HG02623 (cell line): ENCODE data around the gene HOXD8.

Experiments
- ATAC-seq: cut with Tn5 transposase; IDR thresholded peaks from one replicate; pipeline ENCODE4 v1.9.1; 2021; ENCODE audit warnings: moderate library complexity; ENCODE audit not compliant: unreplicated experiment

Gene HOXD8

GRCh38 chr2:176157499-176158185 is 28.1 kb downstream of the HOXD8 start:
- no peak for ATAC-seq

DNA sequence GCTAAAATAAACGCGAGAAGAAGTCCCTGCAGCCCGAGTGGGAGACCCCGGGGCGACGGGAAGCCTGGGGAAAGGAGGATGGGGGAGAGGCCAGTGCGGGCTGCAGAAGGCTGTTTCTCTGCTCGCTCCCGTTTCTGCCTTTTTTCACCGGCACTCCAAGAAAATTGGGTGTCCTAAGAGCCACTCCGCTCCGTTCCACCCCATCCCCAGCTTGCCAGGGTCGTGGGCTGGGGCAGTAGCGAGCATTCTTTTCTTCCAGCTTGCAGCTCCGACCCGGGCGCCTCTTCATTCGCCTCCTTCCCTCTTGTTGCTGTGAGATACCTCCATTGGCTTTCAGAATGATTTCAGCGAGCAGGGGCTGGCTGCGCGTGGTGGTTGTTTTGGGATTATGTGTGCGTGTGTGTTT is 28.7 kb downstream of the HOXD8 start:
- ATAC-seq, result no peak

DNA sequence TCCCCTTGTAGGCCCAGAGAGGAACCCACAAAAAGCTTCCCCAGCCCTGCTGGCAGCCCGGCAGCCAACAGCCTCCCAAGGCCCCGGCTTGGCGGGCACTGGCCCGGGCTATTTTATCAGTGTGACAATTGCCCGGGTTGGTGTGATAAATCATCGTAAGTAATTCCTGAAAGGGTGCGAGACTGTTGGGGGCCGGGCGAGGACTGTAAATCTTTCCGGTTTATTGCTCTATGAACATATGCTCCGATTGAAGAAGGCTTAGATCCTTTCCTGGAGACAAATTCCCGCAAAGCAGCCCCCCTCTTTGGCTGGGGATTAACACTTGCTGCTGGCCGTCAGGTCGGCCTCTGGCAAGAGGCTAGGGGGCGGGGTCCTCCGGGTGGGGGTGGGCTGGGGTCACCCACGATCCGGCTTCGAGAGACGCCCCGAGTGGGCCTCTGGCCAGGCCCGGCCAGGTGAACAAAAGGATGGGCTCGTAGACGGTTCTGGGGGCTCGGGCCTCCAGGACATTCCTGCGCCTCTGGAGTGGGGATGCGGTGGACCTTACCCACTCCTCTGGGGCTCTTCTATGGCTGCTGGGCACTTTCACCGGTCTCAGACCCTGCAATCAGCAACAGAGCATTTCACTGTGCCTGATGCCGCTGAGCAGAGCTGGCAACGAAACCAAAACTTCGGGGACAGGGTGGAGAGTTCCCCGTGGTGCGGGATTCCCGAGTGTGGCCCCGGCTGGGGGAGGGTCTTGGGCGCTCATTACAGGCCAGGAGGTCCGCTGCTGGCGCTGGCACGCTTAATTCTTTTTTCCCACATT is 29.6 kb downstream of the HOXD8 start:
- no peak for ATAC-seq

DNA sequence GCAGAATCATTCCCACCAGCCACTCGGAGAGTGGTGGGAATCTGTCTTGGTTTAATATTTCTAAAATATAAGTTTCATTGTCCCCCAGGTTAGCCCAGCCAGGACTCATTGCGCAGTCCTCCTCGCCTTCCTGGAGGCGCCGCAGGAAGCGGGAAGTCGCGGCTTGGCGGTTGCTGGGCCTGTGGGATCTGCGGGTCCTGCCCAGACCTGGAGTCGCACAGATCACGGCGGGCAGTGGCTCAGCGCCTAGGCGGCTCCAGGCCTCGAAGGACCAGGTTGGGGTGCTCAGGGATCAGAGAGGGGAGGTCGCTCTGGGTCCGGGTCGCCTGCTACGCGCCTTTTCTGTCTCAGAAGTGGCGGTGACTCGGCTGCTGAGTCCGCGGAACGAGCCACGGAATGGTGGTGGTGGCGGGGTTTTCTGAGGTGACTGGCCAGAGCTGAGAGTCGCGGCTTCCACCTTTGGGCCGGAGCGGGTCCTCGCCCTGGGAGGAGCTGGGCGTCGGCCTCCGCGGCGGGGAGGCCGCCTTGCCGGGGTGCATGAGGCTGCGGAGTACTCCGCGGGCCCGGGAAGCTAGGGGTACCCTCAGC is 30.3 kb downstream of the HOXD8 start:
- ATAC-seq, result no peak

- ATAC-seq, result no peak
These were observed 30.9 kb downstream of the HOXD8 start for GRCh38 chr2:176160251-176160985.

- ATAC-seq, result no peak
These were observed 31.7 kb downstream of the HOXD8 start for GRCh38 chr2:176160986-176161824.

GRCh38 chr2:176161825-176162626 is 32.5 kb downstream of the HOXD8 start:
- no peak for ATAC-seq

- ATAC-seq, result no peak
These were observed 33.6 kb downstream of the HOXD8 start for GRCh38 chr2:176162911-176163671.

DNA sequence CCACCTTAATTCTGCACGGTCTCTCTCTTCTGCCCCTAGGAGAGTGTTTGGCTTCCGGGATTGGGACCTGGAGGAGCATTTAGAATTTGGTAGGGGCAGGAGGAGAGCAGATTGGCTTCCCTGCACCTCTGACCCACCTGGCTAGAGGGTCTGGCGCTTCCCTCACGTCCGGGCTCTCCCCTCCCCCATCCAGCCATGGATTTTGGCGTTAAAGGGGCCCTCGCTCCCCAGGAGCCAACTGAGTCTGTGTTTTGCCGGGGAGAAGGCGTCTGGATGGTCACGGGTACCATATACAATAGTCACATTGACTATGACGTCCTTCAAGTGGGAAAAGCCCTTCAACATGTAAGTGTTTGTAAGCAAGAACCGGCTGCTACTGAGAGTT is 34.2 kb downstream of the HOXD8 start:
- no peak for ATAC-seq

DNA sequence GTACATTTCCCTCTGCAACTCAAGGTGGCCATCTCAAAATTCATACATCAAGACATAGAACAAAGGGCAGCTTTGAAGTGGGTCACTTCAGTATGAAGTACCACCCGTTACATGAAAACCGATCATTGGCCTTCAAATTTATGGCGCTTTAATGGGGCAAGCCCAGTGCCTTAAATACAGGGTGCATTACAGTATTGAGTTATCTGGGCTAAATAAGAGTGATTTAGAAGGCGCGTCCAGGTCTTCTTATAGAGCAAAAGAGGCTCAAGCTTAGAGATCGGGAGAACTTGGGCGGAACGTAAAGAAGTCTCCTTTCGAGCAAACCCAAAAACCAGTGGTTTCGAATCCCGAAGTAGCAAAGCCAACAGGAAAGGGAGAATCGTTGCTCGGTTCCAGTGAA is 34.7 kb downstream of the HOXD8 start:
- no peak for ATAC-seq

DNA sequence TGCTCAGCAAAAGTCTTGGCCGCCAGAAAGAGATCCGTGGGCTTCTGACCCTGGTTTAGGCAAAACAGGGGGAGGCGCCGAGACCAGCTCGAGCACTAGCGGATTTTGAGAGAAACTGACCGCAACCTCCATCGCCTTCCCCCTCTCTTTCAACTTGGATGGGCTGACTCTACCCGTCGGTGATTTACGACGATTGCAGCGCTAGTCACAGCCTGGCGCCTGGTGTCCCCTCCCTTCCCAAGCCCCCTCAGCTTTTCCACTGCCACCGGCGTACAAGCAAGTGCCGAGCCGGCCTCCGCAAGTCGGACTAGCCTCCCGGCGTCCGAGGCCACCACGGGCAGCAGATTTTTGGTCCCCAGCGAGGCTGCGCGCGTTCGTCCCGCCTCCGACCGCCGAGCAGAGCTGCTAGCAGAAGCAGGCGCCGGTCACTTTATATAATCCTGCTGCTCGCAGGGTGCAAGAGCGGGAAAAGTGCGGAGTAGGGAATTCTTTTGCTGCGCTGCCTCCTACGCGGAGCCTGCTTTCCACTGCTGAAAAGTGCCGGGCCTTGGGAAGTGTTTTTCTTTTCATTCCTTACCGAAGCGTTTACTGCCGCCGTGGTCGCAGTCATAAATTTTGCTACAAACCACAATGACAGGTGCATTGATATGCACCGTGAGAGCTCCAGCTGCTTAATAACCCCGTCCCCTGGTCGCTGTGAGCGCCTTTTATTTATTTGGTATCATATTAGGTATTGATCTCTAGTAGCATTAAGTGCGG is 35.3 kb downstream of the HOXD8 start:
- ATAC-seq, result no peak

DNA sequence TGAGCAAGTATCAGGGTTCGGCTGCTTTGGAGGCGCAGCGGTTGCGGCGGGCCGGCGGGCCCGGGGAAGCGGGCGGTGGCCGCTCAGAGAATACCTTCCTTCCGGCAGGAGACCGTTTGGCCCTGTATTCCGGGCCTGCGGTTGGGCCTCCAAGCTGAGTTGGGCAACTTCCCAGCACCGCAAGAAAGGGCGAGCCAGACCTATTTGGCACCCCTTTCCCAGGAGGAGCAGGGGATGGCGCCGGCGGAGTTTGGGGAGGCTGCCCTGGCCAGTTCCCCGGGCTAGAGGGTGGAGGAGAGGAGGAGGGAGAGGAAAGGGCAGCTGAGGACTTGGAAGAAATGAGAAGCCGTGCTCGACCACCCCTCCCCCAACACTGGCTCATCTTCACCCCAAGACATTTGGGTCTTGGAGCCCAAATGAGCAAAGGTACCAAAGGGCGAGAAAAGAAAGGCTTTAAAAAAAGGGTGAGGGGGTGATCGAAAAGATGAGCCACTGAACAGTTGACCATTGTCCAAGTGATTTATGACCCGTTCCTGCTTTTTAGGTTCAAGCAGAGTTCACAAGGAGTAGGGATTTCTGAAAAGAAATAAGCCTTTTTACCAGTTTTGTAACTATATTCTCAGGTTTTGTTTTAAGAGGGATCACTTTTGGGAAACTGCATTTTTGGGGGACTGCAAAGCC is 36.0 kb downstream of the HOXD8 start:
- no peak for ATAC-seq

DNA sequence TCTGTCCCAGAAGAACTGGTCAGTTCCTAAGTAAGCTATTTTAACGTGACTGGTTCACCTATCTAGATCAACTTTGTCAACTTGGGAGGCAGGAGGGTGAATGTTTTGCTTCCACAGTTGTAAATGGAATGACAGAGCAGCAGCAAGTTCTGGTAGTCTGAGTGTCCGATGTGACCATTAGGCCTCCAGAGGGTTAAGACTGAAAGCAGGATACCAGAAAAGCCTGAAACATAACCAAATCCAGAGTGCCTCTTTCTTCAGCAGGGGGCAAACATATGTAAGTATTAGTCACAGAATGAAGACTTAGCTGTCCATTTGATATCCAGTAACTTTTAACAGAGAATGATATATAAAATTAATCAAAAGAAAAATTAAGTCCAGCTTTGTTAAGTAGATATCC is 36.8 kb downstream of the HOXD8 start:
- ATAC-seq, result no peak

DNA sequence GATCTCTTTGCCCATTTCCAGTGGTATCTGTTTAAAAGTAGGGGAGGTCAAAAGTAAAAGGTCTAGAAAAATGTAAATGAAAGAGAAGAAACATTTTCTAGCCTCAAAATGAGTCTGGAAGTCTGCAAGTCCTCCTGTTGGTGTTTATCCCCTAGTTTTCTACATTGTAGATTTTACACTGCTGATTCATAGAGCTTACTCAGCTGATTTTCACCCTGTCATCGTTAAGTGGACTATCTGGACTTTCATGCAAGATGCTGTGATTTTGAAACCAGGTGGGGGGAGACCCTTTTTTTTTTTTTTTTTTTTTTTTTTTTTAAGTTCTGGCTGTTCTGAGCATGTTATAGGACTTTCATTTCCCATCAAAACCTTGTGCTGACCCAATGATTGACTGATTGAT is 37.9 kb downstream of the HOXD8 start:
- no peak for ATAC-seq

DNA sequence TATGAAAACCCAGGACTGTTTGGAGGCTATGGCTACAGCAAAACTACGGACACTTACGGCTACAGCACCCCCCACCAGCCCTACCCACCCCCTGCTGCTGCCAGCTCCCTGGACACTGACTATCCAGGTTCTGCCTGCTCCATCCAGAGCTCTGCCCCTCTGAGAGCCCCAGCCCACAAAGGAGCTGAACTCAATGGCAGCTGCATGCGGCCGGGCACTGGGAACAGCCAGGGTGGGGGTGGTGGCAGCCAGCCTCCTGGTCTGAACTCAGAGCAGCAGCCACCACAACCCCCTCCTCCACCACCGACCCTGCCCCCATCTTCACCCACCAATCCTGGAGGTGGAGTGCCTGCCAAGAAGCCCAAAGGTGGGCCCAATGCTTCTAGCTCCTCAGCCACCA is 39.7 kb downstream of the HOXD8 start:
- no peak for ATAC-seq

DNA sequence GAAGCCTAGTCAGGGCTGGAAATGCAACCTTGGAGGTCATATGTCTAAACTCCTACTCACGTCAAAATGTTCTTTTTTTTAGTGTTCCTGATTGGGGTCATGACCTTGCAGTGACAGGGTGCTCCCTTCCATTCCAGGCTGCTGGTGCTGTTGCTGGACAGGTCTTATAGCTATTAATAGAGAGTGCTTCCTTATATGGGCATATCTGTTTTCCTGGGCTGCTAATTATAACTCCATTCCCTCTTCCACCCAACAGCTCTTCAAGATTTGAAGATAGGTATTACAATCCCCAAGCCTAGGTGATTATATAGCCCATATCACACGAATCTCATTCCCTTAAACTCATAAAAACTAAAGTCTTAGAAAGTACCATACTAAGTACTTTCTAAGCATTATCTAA is 40.2 kb downstream of the HOXD8 start:
- ATAC-seq, result no peak

DNA sequence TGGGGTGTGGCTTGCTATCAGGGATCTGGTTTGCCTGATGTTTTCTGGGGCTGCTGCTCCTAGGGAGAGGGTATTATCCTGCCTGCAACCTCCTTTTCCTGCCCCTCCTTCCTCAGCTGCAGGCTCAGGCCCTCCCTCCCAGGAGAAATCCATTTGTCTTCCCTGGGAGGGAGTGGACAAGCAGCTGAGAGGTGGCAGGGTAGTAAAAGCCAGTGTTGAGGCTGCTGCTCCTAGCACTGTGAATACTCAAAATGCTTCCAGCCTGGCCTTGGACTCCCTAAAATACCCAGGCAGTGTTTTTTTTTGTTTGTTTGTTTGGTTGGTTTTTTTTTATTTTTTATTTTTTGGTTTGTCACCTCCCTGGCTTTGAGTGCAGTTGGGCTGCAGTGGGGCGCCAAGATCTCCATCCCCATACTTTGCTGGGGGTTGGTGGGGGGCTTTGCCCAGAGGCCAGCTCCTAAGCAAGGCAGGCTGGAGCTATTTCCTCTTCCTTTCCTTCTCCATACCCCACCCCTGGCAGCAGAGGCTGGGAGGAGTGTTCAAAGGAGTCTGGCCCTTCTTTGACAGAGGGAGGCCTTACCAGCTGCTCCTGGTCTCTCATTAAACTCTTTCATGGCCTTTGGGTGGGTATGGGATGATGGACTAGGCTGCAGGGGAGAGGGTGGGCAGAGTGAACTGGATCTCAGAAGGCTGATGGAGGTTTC is 41.2 kb downstream of the HOXD8 start:
- no peak for ATAC-seq
